ENCODE measurements around the gene SLC8A2.
A peak's percentile ranks its signal among the peaks of the same experiment; 100 is the strongest.

The SLC8A2 gene

GRCh38 chr19:47465957-47466356, 5.7 kb downstream of the SLC8A2 start:
- Histone ChIP-seq H3K9me3 (ENCODE audit: control insufficient read depth in 5 of 5, low read length in 5 of 5) (no peaks in the 10 kb centered on the region), H3K27ac (ENCODE audit: low read depth, low read length) (no peak overlapping the region), H3K27me3 (ENCODE audit: control insufficient read depth in 5 of 5, insufficient read depth in 4 of 5, low read length in 5 of 5) (peaks cover 31 to 53% (median 39%) of the 10 kb centered on the region in 5 donors), H3K4me3 (ENCODE audit: low read depth in 1 of 5, low read length in 5 of 5) (no peak overlapping the region), H3K4me1 (ENCODE audit: control insufficient read depth in 5 of 5, insufficient read depth in 5 of 5, low read length in 5 of 5) (no peaks in the 10 kb centered on the region), H3K9ac (ENCODE audit: low read length in 5 of 5) (no peak overlapping the region), H3K36me3 (ENCODE audit: control insufficient read depth in 5 of 5, insufficient read depth in 5 of 5, low read length in 5 of 5) (no peaks in the 10 kb centered on the region)

- H3K36me3 ChIP-seq (ENCODE audit: control insufficient read depth in 5 of 5, insufficient read depth in 5 of 5, low read length in 5 of 5): no peaks in the 10 kb centered on the region
- no peak overlapping the region for H3K4me3 ChIP-seq (ENCODE audit: low read depth in 1 of 5, low read length in 5 of 5)
- no peaks in the 10 kb centered on the region for H3K4me1 ChIP-seq (ENCODE audit: control insufficient read depth in 5 of 5, insufficient read depth in 5 of 5, low read length in 5 of 5)
- peaks cover 24 to 46% (median 32%) of the 10 kb centered on the region in 5 donors for H3K27me3 ChIP-seq (ENCODE audit: control insufficient read depth in 5 of 5, insufficient read depth in 4 of 5, low read length in 5 of 5)
- no peak overlapping the region for H3K9ac ChIP-seq (ENCODE audit: low read length in 5 of 5)
- H3K9me3 ChIP-seq (ENCODE audit: control insufficient read depth in 5 of 5, low read length in 5 of 5): no peaks in the 10 kb centered on the region
- H3K27ac ChIP-seq (ENCODE audit: low read depth, low read length): no peak overlapping the region
Observed at GRCh38 chr19:47464675-47465419, 6.8 kb downstream of the SLC8A2 start.

GRCh38 chr19:47461876-47462275, 9.8 kb downstream of the SLC8A2 start:
- Histone ChIP-seq H3K9ac (ENCODE audit: low read length in 5 of 5) (no peak overlapping the region), H3K4me3 (ENCODE audit: low read depth in 1 of 5, low read length in 5 of 5) (no peak overlapping the region), H3K27me3 (ENCODE audit: control insufficient read depth in 5 of 5, insufficient read depth in 4 of 5, low read length in 5 of 5) (peaks cover 23 to 49% (median 41%) of the 10 kb centered on the region in 5 donors), H3K36me3 (ENCODE audit: control insufficient read depth in 5 of 5, insufficient read depth in 5 of 5, low read length in 5 of 5) (no peaks in the 10 kb centered on the region), H3K27ac (ENCODE audit: low read depth, low read length) (no peak overlapping the region), H3K9me3 (ENCODE audit: control insufficient read depth in 5 of 5, low read length in 5 of 5) (peaks cover 0 to under 1% (median 0%) of the 10 kb centered on the region in 5 donors), H3K4me1 (ENCODE audit: control insufficient read depth in 5 of 5, insufficient read depth in 5 of 5, low read length in 5 of 5) (peaks cover 0 to 6% (median 0%) of the 10 kb centered on the region in 5 donors)

- peaks cover 0 to 6% (median 0%) of the 10 kb centered on the region in 5 donors for H3K4me1 ChIP-seq (ENCODE audit: control insufficient read depth in 5 of 5, insufficient read depth in 5 of 5, low read length in 5 of 5)
- H3K4me3 ChIP-seq (ENCODE audit: low read depth in 1 of 5, low read length in 5 of 5): no peak overlapping the region
- H3K27me3 ChIP-seq (ENCODE audit: control insufficient read depth in 5 of 5, insufficient read depth in 4 of 5, low read length in 5 of 5): peaks cover 26 to 53% (median 42%) of the 10 kb centered on the region in 5 donors
- H3K9me3 ChIP-seq (ENCODE audit: control insufficient read depth in 5 of 5, low read length in 5 of 5): peaks cover 7 to 18% (median 13%) of the 10 kb centered on the region in 5 donors
- no peaks in the 10 kb centered on the region for H3K36me3 ChIP-seq (ENCODE audit: control insufficient read depth in 5 of 5, insufficient read depth in 5 of 5, low read length in 5 of 5)
- H3K27ac ChIP-seq (ENCODE audit: low read depth, low read length): no peak overlapping the region
- no peak overlapping the region for H3K9ac ChIP-seq (ENCODE audit: low read length in 5 of 5)
Observed at GRCh38 chr19:47459477-47459876, 12.2 kb downstream of the SLC8A2 start.

GRCh38 chr19:47458672-47459071, 13.0 kb downstream of the SLC8A2 start:
- H3K4me3 ChIP-seq (ENCODE audit: low read depth in 1 of 5, low read length in 5 of 5): no peak overlapping the region
- peaks cover 26 to 57% (median 45%) of the 10 kb centered on the region in 5 donors for H3K27me3 ChIP-seq (ENCODE audit: control insufficient read depth in 5 of 5, insufficient read depth in 4 of 5, low read length in 5 of 5)
- no peak overlapping the region for H3K9ac ChIP-seq (ENCODE audit: low read length in 5 of 5)
- H3K4me1 ChIP-seq (ENCODE audit: control insufficient read depth in 5 of 5, insufficient read depth in 5 of 5, low read length in 5 of 5): peaks cover 0 to 6% (median 0%) of the 10 kb centered on the region in 5 donors
- no peaks in the 10 kb centered on the region for H3K36me3 ChIP-seq (ENCODE audit: control insufficient read depth in 5 of 5, insufficient read depth in 5 of 5, low read length in 5 of 5)
- no peak overlapping the region for H3K27ac ChIP-seq (ENCODE audit: low read depth, low read length)
- peaks cover 7 to 18% (median 13%) of the 10 kb centered on the region in 5 donors for H3K9me3 ChIP-seq (ENCODE audit: control insufficient read depth in 5 of 5, low read length in 5 of 5)

GRCh38 chr19:47456721-47457474, 14.8 kb downstream of the SLC8A2 start:
- no peak overlapping the region for H3K4me3 ChIP-seq (ENCODE audit: low read depth in 1 of 5, low read length in 5 of 5)
- H3K27me3 ChIP-seq (ENCODE audit: control insufficient read depth in 5 of 5, insufficient read depth in 4 of 5, low read length in 5 of 5): peaks cover 26 to 60% (median 45%) of the 10 kb centered on the region in 5 donors

GRCh38 chr19:47450478-47450877, 21.2 kb downstream of the SLC8A2 start:
- Histone ChIP-seq H3K36me3 (ENCODE audit: control insufficient read depth in 5 of 5, insufficient read depth in 5 of 5, low read length in 5 of 5) (no peaks in the 10 kb centered on the region), H3K4me3 (ENCODE audit: low read depth in 1 of 5, low read length in 5 of 5) (no peak overlapping the region), H3K9ac (ENCODE audit: low read length in 5 of 5) (no peak overlapping the region), H3K27me3 (ENCODE audit: control insufficient read depth in 5 of 5, insufficient read depth in 4 of 5, low read length in 5 of 5) (peaks cover 26 to 66% (median 48%) of the 10 kb centered on the region in 5 donors), H3K9me3 (ENCODE audit: control insufficient read depth in 5 of 5, low read length in 5 of 5) (peaks cover 2 to 6% (median 5%) of the 10 kb centered on the region in 5 donors), H3K4me1 (ENCODE audit: control insufficient read depth in 5 of 5, insufficient read depth in 5 of 5, low read length in 5 of 5) (peaks cover 0 to 22% (median 11%) of the 10 kb centered on the region in 5 donors), H3K27ac (ENCODE audit: low read depth, low read length) (no peak overlapping the region)

More at GRCh38 chr19:47456721-47457474, 14.8 kb downstream of the SLC8A2 start:
- Histone ChIP-seq H3K4me1 (ENCODE audit: control insufficient read depth in 5 of 5, insufficient read depth in 5 of 5, low read length in 5 of 5) (peaks cover 0 to 6% (median 0%) of the 10 kb centered on the region in 5 donors), H3K27ac (ENCODE audit: low read depth, low read length) (no peak overlapping the region), H3K36me3 (ENCODE audit: control insufficient read depth in 5 of 5, insufficient read depth in 5 of 5, low read length in 5 of 5) (no peaks in the 10 kb centered on the region), H3K9ac (ENCODE audit: low read length in 5 of 5) (no peak overlapping the region), H3K9me3 (ENCODE audit: control insufficient read depth in 5 of 5, low read length in 5 of 5) (peaks cover 7 to 18% (median 13%) of the 10 kb centered on the region in 5 donors)

- Histone ChIP-seq H3K27ac (ENCODE audit: low read depth, low read length) (no peak overlapping the region), H3K9me3 (ENCODE audit: control insufficient read depth in 5 of 5, low read length in 5 of 5) (no peaks in the 10 kb centered on the region), H3K36me3 (ENCODE audit: control insufficient read depth in 5 of 5, insufficient read depth in 5 of 5, low read length in 5 of 5) (no peaks in the 10 kb centered on the region), H3K4me3 (ENCODE audit: low read depth in 1 of 5, low read length in 5 of 5) (no peak overlapping the region), H3K9ac (ENCODE audit: low read length in 5 of 5) (no peak overlapping the region), H3K4me1 (ENCODE audit: control insufficient read depth in 5 of 5, insufficient read depth in 5 of 5, low read length in 5 of 5) (peaks cover 0 to 26% (median 11%) of the 10 kb centered on the region in 5 donors), H3K27me3 (ENCODE audit: control insufficient read depth in 5 of 5, insufficient read depth in 4 of 5, low read length in 5 of 5) (peaks cover 33 to 74% (median 61%) of the 10 kb centered on the region in 5 donors)
Observed at GRCh38 chr19:47448360-47448727, 23.3 kb downstream of the SLC8A2 start.

GRCh38 chr19:47447470-47448359, 24.0 kb downstream of the SLC8A2 start:
- H3K4me3 ChIP-seq (ENCODE audit: low read depth in 1 of 5, low read length in 5 of 5): peak overlapping the region in 3 of 5 donors; percentile 10 to 59 (median 34)
- H3K36me3 ChIP-seq (ENCODE audit: control insufficient read depth in 5 of 5, insufficient read depth in 5 of 5, low read length in 5 of 5): no peaks in the 10 kb centered on the region
- H3K27me3 ChIP-seq (ENCODE audit: control insufficient read depth in 5 of 5, insufficient read depth in 4 of 5, low read length in 5 of 5): peaks cover 33 to 78% (median 65%) of the 10 kb centered on the region in 5 donors
- H3K9ac ChIP-seq (ENCODE audit: low read length in 5 of 5): no peak overlapping the region
- no peak overlapping the region for H3K27ac ChIP-seq (ENCODE audit: low read depth, low read length)
- H3K9me3 ChIP-seq (ENCODE audit: control insufficient read depth in 5 of 5, low read length in 5 of 5): no peaks in the 10 kb centered on the region
- peaks cover 0 to 26% (median 11%) of the 10 kb centered on the region in 5 donors for H3K4me1 ChIP-seq (ENCODE audit: control insufficient read depth in 5 of 5, insufficient read depth in 5 of 5, low read length in 5 of 5)

Data from subcutaneous abdominal adipose tissue (tissue), 5 donors.